ENCODE results near the gene GTF3C1.

GTF3C1 gene

DNA sequence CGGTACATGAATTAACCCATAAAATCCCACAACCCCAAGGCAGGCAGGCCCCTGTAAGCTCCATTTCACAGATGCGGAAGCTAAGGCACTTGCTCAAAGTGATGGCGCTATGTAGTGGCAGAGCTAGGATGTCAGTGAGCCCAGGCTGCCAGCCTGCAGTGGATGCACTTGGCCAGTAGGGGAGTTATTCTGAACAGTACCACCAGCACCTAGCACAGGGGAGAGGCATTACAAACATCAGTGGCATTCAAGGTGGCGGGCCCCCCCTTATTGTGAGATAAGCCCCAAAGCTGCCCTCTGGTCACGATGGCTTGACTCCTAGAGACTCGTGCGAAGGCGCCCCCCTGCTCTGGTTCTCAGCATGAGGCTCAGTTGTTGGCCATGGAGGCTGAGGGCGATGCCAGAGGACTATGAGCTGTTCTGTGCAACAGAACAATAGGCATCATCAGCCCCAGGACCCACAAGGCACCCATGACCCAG lies 33.8 kb downstream of the GTF3C1 start:
- DNase-seq = no peak

GRCh38 chr16:27514806-27515205 lies 34.9 kb downstream of the GTF3C1 start:
- no peak for DNase-seq

GRCh38 chr16:27511657-27512448 lies 37.9 kb downstream of the GTF3C1 start:
- no peak for DNase-seq

DNA sequence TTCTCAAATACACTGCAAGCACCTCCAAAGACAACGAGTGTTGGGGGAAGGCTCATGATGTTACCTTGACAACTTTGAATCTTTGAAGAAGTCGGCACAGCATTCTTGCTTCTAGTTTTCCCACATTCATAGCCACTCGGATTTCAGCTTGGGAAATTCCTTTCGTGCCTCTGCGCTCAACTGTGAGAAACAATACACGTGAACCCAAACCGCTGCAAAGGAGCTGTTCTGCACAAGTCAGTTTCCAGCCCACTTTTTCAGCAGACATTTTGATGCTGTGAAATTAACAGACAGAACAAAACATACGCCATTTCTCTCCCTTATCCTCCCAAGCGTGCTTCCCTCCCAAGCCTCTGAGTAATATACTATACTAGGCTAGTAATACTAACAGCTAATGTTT lies 41.2 kb downstream of the GTF3C1 start:
- DNase-seq = no peak

DNA sequence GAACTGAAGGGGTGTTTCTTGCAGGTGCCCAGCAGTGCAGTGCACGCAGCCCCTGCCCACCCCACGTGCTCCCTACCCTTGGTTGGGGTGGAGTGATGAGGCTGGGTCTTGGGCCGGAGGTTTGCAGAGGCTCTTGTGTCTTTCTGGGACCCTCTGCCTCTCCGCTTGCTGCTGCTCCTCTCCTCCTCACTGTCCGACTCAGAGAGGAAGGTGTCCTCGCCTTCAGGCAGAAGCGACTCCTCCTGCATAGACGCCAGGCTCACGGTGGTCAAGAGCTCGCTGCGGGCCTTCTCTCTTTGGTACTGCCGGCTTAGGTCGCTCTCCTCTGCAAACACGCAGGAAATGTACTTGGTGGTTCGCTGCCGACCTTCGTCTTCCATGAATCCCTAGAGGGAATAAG lies 42.9 kb downstream of the GTF3C1 start:
- no peak for DNase-seq

- DNase-seq = no peak
These were observed 44.1 kb downstream of the GTF3C1 start for GRCh38 chr16:27505297-27506236.

- no peak for DNase-seq
These were observed 46.1 kb downstream of the GTF3C1 start for GRCh38 chr16:27503662-27504061.

DNA sequence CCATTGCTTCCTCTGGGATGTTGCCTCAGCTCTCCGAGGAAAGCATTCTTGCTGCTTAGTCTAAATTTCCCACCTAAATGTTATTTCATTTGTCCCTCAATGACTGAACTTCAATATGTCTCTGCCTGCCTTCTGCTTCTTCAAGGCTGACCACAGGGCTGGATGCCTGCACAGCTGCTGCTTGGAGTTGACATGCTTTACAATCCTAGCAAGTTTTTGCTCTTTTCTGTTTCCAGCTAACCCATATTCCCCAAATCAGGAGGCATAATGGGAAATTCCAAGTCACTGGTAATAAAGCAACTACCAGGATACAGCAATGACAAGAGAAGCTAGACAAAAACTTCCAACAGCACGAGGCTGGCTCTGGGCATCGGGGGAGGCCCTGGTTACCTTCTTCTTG lies 48.9 kb downstream of the GTF3C1 start:
- DNase-seq = no peak

DNA sequence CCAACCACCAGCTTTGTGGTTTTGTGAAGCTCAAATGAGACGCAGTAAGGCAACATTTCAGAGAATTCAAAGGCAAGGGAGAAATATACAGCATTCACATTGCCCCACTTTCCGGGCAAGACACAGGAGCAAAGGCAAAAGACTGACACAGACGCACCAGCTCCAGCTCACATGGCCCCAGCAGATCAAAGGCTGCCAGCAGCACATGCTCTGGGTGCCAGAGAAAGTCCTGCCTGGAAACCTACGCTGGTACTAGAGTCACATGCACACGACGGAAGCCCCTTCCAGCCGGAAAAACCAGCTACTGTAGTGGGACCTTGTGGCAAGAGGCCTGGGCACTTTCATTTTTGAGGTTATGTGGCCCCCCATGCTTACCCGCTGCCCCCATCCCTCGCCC lies 50.1 kb downstream of the GTF3C1 start:
- no peak for DNase-seq

GRCh38 chr16:27498916-27499658 lies 50.6 kb downstream of the GTF3C1 start:
- no peak for DNase-seq

GRCh38 chr16:27498031-27498825 lies 51.5 kb downstream of the GTF3C1 start:
- DNase-seq = no peak

- peak; percentile 77 for DNase-seq
These were observed 54.5 kb downstream of the GTF3C1 start for GRCh38 chr16:27495191-27495590.

DNA sequence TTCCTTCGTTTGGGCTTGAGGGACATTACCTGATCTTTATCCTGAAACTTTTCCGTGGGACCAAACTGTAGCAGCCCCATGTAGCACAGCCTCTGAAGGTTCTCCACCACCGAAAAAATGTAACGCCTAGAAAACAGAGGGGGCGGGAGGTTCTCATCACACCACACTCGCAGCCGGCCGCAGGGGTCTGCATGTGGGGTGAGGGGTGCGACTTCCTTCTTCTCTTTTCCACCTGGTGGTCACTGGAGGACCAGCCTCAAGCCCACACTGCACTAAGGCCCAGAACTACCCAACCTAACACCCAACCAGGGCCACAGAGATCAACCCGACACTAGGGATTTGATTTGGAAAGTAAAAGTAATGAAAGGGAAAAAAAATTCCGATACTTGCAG lies 57.1 kb downstream of the GTF3C1 start:
- DNase-seq = no peak

GRCh38 chr16:27491894-27492587 lies 57.7 kb downstream of the GTF3C1 start:
- DNase-seq = no peak

GRCh38 chr16:27489906-27490305 lies 59.8 kb downstream of the GTF3C1 start:
- DNase-seq = no peak

GRCh38 chr16:27489421-27489820 lies 60.3 kb downstream of the GTF3C1 start:
- no peak for DNase-seq

- no peak for DNase-seq
These were observed 63.0 kb downstream of the GTF3C1 start for GRCh38 chr16:27486760-27487159.

DNA sequence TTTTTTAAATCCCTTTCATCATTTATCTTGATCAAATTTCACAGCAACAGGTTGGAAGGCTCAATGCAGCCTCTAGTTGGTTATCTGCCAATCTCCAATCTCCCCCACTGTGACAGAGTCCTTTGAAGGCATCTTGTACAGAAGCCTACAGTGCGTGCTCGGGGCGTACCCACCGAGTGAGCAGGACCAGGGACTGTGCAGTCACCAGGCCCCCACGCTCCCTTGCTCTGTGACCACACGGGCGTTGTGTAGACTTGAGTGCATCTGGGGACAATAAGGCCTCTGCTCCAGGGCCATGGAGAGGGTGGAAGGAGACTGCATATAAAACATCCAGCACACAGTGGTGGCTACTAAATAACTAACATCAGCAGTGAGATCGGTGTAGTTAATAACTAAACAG lies 63.4 kb downstream of the GTF3C1 start:
- no peak for DNase-seq

- no peak for DNase-seq
These were observed 63.9 kb downstream of the GTF3C1 start for GRCh38 chr16:27485811-27486210.

- no peak for DNase-seq
These were observed 64.6 kb downstream of the GTF3C1 start for GRCh38 chr16:27485126-27485525.

DNA sequence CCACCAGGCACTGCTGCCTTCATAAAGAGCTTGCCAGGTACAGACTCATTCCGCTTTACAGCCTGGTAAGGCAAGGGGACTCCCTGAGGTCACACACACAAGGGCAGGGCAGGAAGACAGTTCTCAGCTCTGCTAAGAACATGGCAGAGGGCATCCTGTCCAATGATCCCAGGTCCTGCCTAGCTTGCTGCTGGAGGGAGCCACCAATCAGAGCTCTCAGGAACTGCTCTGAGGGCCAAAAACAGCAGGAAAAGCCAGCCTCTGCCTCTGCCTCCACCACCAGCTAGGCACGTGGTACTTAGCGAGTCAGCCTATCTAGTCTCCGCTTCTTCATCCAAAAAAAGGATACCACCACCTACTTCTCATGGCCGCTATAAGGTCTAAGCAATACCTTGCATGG lies 66.1 kb downstream of the GTF3C1 start:
- no peak for DNase-seq

- DNase-seq = no peak
These were observed 66.7 kb downstream of the GTF3C1 start for GRCh38 chr16:27483088-27483437.

All from left hindlimb (tissue), 1 donor.